ENCODE measurements around the gene TTF1.

GRCh38 chr9:132395560-132395959, 11.1 kb downstream of the TTF1 start:
- no peak for TF ChIP-seq CTCF (IDR thresholded peaks at IDR 0.05)
- no peak for TF ChIP-seq POLR2A (IDR thresholded peaks at IDR 0.05)
